Endothelial cell of umbilical vein (primary cell): Measurements from ENCODE around the gene USP25. TPM values are rescaled to one million over a fixed set of nuclear protein-coding genes. Genes with fewer than 3 reads are reported as not detected.

ENCODE experiments used
- BruUV-seq: library from RNA; stranded (reverse); fragments of 400-500 nt; replicated peaks from 2 replicates; lab custom pipeline; 2021; lab: Mats Ljungman, UMichigan
- CTCF ChIA-PET: fragments of 300-600, 350-600 bp; sonication (Branson Sonifier 250); formaldehyde crosslinking; loops from one replicate; lab custom pipeline; 2021; ENCODE audit warnings: antibody characterized with exemption, inconsistent platforms; lab: Charles Lee
- POLR2A ChIA-PET: fragments of 300-600, 350-600 bp; sonication (Branson Sonifier 250); formaldehyde crosslinking; loops from one replicate; lab custom pipeline; 2021; ENCODE audit warnings: antibody characterized with exemption, inconsistent platforms; lab: Charles Lee
- DNase-seq: peaks from one replicate; pipeline ENCODE4 v3.0.0-alpha.2; 2011; ENCODE audit warnings: low read depth, low spot score
- FAIRE-seq: peaks from 2 replicates; lab custom pipeline; 2011; peaks lifted over from hg19 to GRCh38; lab: Jason Lieb, UNC
- H2AFZ ChIP-seq: 2 replicates; pipeline ENCODE4 v1.6.0; 2012; ENCODE audit warnings: low read depth, low read length, control low read depth, inconsistent platforms
- H3K27ac ChIP-seq: 2 replicates; pipeline ENCODE4 v1.5.1; 2011; ENCODE audit warnings: low read depth, mild to moderate bottlenecking, control low read depth, low read length, moderate library complexity; ENCODE audit not compliant: insufficient read depth
- H3K27me3 ChIP-seq, 2 experiments: 2 replicates each; pipeline versions ENCODE4 v1.6.0 to v1.6.1; 2011; ENCODE audit warnings: low read length in 2 of 2, mixed read lengths in 1 of 2; ENCODE audit not compliant: control insufficient read depth in 2 of 2, insufficient read depth in 2 of 2
- H3K36me3 ChIP-seq, 2 experiments: 2 replicates in 1 of 2; 3 replicates in 1 of 2; pipeline ENCODE4 v1.5.1; 2011; ENCODE audit warnings: low read length in 2 of 2, mild to moderate bottlenecking in 1 of 2, moderate library complexity in 1 of 2; ENCODE audit not compliant: control insufficient read depth in 2 of 2, insufficient read depth in 2 of 2; ENCODE audit errors: extremely low read depth in 1 of 2
- H3K4me1 ChIP-seq: 3 replicates; pipeline ENCODE4 v1.5.1; 2011; ENCODE audit warnings: mild to moderate bottlenecking, low read length; ENCODE audit not compliant: control insufficient read depth, insufficient read depth; ENCODE audit errors: extremely low read depth
- H3K4me2 ChIP-seq: 2 replicates; pipeline ENCODE4 v1.6.1; 2011; ENCODE audit warnings: low read length, control low read depth, mixed read lengths; ENCODE audit not compliant: insufficient read depth
- H3K4me3 ChIP-seq, 3 experiments: fragments of 200-600 bp in 1 of 3; sonication (generic), shearing (Covaris generic) in 1 of 3; replicated peaks in 1 of 3; 2 replicates each; pipeline ENCODE4 v1.5.1; 2011 to 2016; ENCODE audit warnings: control low read depth in 3 of 3, low read length in 3 of 3, mild to moderate bottlenecking in 2 of 3, inconsistent platforms in 1 of 3, low read depth in 1 of 3, moderate library complexity in 1 of 3; ENCODE audit not compliant: insufficient read depth in 1 of 3
- H3K79me2 ChIP-seq: 2 replicates; pipeline ENCODE4 v1.6.0; 2012; ENCODE audit warnings: low read length, inconsistent platforms; ENCODE audit not compliant: control insufficient read depth, insufficient read depth
- H3K9ac ChIP-seq: replicated peaks from 2 replicates; pipeline ENCODE3; 2011; ENCODE audit warnings: low read length, control low read depth; ENCODE audit not compliant: insufficient read depth; ENCODE audit errors: extremely low read depth
- H3K9me1 ChIP-seq: replicated peaks from 3 replicates; pipeline ENCODE4 v1.6.0; 2011; ENCODE audit warnings: mild to moderate bottlenecking, low read length; ENCODE audit not compliant: control insufficient read depth, insufficient read depth; ENCODE audit errors: extremely low read depth
- H3K9me3 ChIP-seq: replicated peaks from 2 replicates; pipeline ENCODE4 v1.5.1; 2012; ENCODE audit warnings: low read length, inconsistent platforms; ENCODE audit not compliant: control insufficient read depth, insufficient read depth
- H4K20me1 ChIP-seq: replicated peaks from 2 replicates; pipeline ENCODE3; 2011; ENCODE audit warnings: mild to moderate bottlenecking, low read length; ENCODE audit not compliant: control insufficient read depth, insufficient read depth; ENCODE audit errors: extremely low read depth
- EZH2 ChIP-seq: IDR thresholded peaks from 2 replicates; pipeline ENCODE4 v1.6.1; 2012; ENCODE audit warnings: borderline replicate concordance, low read depth, mild to moderate bottlenecking, moderate library complexity, low read length, inconsistent platforms; ENCODE audit not compliant: severe bottlenecking
- FOS ChIP-seq: IDR thresholded peaks from 2 replicates; pipeline ENCODE4 v1.6.1; 2011; ENCODE audit warnings: mild to moderate bottlenecking, low read length, moderate library complexity, borderline replicate concordance; ENCODE audit not compliant: insufficient read depth
- GATA2 ChIP-seq: IDR thresholded peaks from 2 replicates; pipeline ENCODE4 v1.7.0; 2011; ENCODE audit warnings: low read depth, mild to moderate bottlenecking, moderate library complexity, mixed read lengths, low read length; ENCODE audit not compliant: insufficient read length, insufficient read depth
- JUN ChIP-seq: IDR thresholded peaks from 2 replicates; pipeline ENCODE4 v1.6.1; 2011; ENCODE audit warnings: borderline replicate concordance, low read depth; ENCODE audit not compliant: insufficient read length, insufficient read depth
- MYC ChIP-seq: IDR thresholded peaks from one replicate; pipeline ENCODE4 v1.6.1; 2011; ENCODE audit warnings: mild to moderate bottlenecking, low read depth, low read length
- POLR2A ChIP-seq: IDR thresholded peaks from 2 replicates; pipeline ENCODE4 v1.6.1; 2012; ENCODE audit warnings: low read depth, mild to moderate bottlenecking, control low read depth, low read length
- POLR2AphosphoS5 ChIP-seq: IDR thresholded peaks from 2 replicates; pipeline ENCODE4 v1.6.1; 2012; ENCODE audit warnings: low read depth, mild to moderate bottlenecking, control low read depth, low read length, moderate library complexity; ENCODE audit not compliant: insufficient read depth
- dilution Hi-C: fragments of 300-500 bp; cut with MboI; formaldehyde crosslinking; loops from one replicate; pipeline ENCODE4 v1.15.0; 2019; ENCODE audit warnings: low sequenced_read_pairs; ENCODE audit not compliant: extremely low pct_ligation_motif_present
- intact Hi-C: fragments of 100-400 bp; cut with micrococcal nuclease; formaldehyde crosslinking; loops from one replicate; pipeline ENCODE4 v1.10.0; 2022
- polyA plus RNA-seq, 4 experiments: library from polyadenylated mRNA; depleted of rRNA in 3 of 4; stranded (reverse) in 3 of 4; unstranded in 1 of 4; fragments of >200 nt; gene quantifications; 2 replicates each; pipeline versions ENCODE4 v1.2.1 to v1.2.3, GENCODE V29; 2011 to 2012; ENCODE audit warnings: missing spikeins in 1 of 4
- total RNA-seq: library from RNA; stranded (reverse); gene quantifications from 2 replicates; pipeline ENCODE4 v1.2.3, GENCODE V29; 2021
- TF ChIP-seq, protein P1 (sequence below): IDR thresholded peaks from 2 replicates; pipeline ENCODE4 v1.6.1; 2011; ENCODE audit not compliant: insufficient read depth, insufficient read length
- TF ChIP-seq, protein P2 (sequence below), 2 donors: IDR thresholded peaks; 1 replicate in 1 of 2; 2 replicates in 1 of 2; pipeline ENCODE4 v1.5.1; 2011; ENCODE audit warnings: low read length in 2 of 2, mild to moderate bottlenecking in 2 of 2, moderate library complexity in 2 of 2, control low read depth in 1 of 2, inconsistent platforms in 1 of 2, low read depth in 1 of 2; ENCODE audit not compliant: insufficient read depth in 1 of 2; ENCODE audit errors: extremely low read depth in 1 of 2

USP25 gene
- total and polyA plus RNA-seq, 2 donors (not counting 3 experiments of a cell fraction or from before 2014, with no cell fraction given): 14.4 to 67.5 TPM

DNA sequence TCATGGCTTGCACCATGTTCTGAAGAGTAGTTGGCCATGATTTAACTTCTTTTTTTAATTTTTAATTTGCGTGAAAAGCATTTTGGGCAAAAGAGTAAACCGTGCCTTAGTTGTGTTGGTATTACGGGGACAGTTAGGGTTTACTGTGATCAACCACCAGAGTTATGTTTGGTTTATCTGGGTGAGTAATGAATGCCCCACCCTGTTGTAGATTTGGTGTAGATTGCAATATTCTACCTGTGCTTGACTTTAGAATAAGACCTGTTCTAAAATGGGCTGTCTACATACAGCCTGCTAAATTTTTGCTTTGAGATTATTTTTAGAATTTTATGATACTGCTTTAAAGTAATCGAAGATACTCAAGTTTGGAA lies 1.4 kb downstream of the USP25 start:
- TF ChIP-seq POLR2AphosphoS5: no peak
- peak; percentile 63 for TF ChIP-seq GATA2
- H3K4me1 ChIP-seq: peaks cover 31% of the 10 kb centered on the region
- H3K4me2 ChIP-seq: peak overlapping the region; percentile 100
- CTCF ChIA-PET: no interaction called here
- dilution Hi-C loops: no loop called here
- no peaks in the 10 kb centered on the region for H3K27me3 ChIP-seq
- H3K9ac ChIP-seq: peak overlapping the region; percentile 92
- FAIRE-seq (no peak), DNase-seq (peak; percentile 44)
- H3K9me3 ChIP-seq: no peaks in the 10 kb centered on the region
- no peaks in the 10 kb centered on the region for H3K9me1 ChIP-seq
- H4K20me1 ChIP-seq: peaks cover 3% of the 10 kb centered on the region
- BruUV-seq: TSS peak; percentile 34
- H3K27ac ChIP-seq: peak overlapping the region; percentile 82
- no peaks in the 10 kb centered on the region for H3K36me3 ChIP-seq
- H2AFZ ChIP-seq: no peak overlapping the region
- H3K79me2 ChIP-seq: peaks cover 62% of the 10 kb centered on the region
- intact Hi-C loops: loop anchor here (1.0 to 5.0 kb wide), 3 partner anchors 95 to 669 kb away; partner anchors contain the start of gene NRIP1
- H3K4me3 ChIP-seq: peak overlapping the region; percentile 92 to 99 (median 95)
- POLR2A ChIA-PET: no interaction called here

DNA sequence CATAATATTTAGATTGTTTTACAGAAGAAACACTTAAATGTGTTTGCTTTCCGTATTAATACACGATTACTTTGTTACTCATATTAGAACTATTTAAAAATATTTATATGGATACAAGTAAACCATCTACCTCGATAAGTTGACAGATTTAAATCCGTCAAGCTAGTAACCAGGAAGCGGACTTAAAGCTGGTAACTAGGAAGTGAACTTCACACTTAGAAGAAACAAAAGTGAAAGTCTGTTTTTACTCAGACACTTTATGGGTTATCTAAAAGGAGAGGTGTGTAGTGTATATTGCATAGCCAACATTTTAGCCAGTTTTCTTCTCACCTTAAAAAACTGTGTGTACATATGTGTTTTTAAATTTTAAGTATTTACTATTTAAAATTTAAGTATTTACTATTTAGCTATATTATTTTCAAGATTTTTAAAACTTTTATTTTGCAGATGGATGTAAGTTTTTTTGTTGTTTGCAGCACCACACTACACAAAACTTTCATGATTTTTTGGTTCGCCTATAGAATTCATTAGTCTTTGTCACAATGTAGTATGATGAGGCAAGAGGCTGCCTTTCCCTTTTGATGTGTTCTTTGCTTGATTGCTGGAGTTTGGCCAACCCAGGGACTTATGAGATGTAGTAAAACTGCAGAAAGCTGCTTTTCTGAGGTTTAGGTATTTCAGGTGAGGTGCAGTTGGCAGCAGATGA lies 2.7 kb downstream of the USP25 start:
- no peaks in the 10 kb centered on the region for H3K9me1 ChIP-seq
- H3K9me3 ChIP-seq: no peaks in the 10 kb centered on the region
- no peaks in the 10 kb centered on the region for H3K27me3 ChIP-seq
- ChIA-PET CTCF (interaction anchor here (0.6 to 2.6 kb wide), 4 partner anchors 17 to 101 kb away, joined by 3 to 6 read pairs (median 3); no protein-coding TSS in a partner anchor), POLR2A (interaction anchor here (1.0 kb wide), 1 partner anchor 16 kb away, joined by 5 read pairs; no protein-coding TSS in a partner anchor)
- peak overlapping the region; percentile 100 for H3K4me2 ChIP-seq
- H3K9ac ChIP-seq: peak overlapping the region; percentile 92
- H4K20me1 ChIP-seq: peaks cover 3% of the 10 kb centered on the region
- no TSS peak for BruUV-seq
- no peak overlapping the region for H2AFZ ChIP-seq
- peak; percentile 72 for DNase-seq
- H3K4me3 ChIP-seq: peak overlapping the region; percentile 92 to 99 (median 95)
- intact Hi-C loops (loop anchor here (1.0 to 5.0 kb wide), 2 partner anchors 9 to 670 kb away; partner anchors contain the start of gene NRIP1), dilution Hi-C loops (no loop called here)
- FAIRE-seq: peak; percentile 26
- H3K79me2 ChIP-seq: peaks cover 75% of the 10 kb centered on the region
- H3K4me1 ChIP-seq: peaks cover 38% of the 10 kb centered on the region
- peak overlapping the region; percentile 82 for H3K27ac ChIP-seq
- TF ChIP-seq MYC (no peak), FOS (no peak), POLR2AphosphoS5 (no peak), EZH2 (no peak), POLR2A (no peak), GATA2 (no peak), JUN (no peak)
- TF ChIP-seq, protein P1, sequence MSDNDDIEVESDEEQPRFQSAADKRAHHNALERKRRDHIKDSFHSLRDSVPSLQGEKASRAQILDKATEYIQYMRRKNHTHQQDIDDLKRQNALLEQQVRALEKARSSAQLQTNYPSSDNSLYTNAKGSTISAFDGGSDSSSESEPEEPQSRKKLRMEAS: no peak
- TF ChIP-seq, protein P2, sequence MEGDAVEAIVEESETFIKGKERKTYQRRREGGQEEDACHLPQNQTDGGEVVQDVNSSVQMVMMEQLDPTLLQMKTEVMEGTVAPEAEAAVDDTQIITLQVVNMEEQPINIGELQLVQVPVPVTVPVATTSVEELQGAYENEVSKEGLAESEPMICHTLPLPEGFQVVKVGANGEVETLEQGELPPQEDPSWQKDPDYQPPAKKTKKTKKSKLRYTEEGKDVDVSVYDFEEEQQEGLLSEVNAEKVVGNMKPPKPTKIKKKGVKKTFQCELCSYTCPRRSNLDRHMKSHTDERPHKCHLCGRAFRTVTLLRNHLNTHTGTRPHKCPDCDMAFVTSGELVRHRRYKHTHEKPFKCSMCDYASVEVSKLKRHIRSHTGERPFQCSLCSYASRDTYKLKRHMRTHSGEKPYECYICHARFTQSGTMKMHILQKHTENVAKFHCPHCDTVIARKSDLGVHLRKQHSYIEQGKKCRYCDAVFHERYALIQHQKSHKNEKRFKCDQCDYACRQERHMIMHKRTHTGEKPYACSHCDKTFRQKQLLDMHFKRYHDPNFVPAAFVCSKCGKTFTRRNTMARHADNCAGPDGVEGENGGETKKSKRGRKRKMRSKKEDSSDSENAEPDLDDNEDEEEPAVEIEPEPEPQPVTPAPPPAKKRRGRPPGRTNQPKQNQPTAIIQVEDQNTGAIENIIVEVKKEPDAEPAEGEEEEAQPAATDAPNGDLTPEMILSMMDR (IDR thresholded peaks at IDR 0.05; ENCODE audit: extremely low read depth in 1 of 2, insufficient read depth in 1 of 2, low read depth in 1 of 2, low read length in 2 of 2): no peak
- no peaks in the 10 kb centered on the region for H3K36me3 ChIP-seq
